HG03575 (cell line): ENCODE results near the gene CORO2B.

Experiments
- ATAC-seq: cut with Tn5 transposase; IDR thresholded peaks from one replicate; pipeline ENCODE4 v1.9.1; 2021; ENCODE audit not compliant: unreplicated experiment, insufficient number of reproducible peaks, low FRiP score; ENCODE audit errors: extremely low read depth

Gene CORO2B

GRCh38 chr15:68654786-68655560 is 76.2 kb downstream of the CORO2B start:
- no peak for ATAC-seq

GRCh38 chr15:68655686-68656437 is 77.1 kb downstream of the CORO2B start:
- no peak for ATAC-seq

GRCh38 chr15:68656438-68656739 is 77.6 kb downstream of the CORO2B start:
- no peak for ATAC-seq

- no peak for ATAC-seq
These were observed 79.4 kb downstream of the CORO2B start for GRCh38 chr15:68658151-68658550.

GRCh38 chr15:68658641-68659358 is 80.0 kb downstream of the CORO2B start:
- no peak for ATAC-seq

- no peak for ATAC-seq
These were observed 84.7 kb downstream of the CORO2B start for GRCh38 chr15:68663526-68663925.

GRCh38 chr15:68666120-68666811 is 87.5 kb downstream of the CORO2B start:
- ATAC-seq = no peak

GRCh38 chr15:68666812-68667450 is 88.1 kb downstream of the CORO2B start:
- ATAC-seq = no peak

GRCh38 chr15:68667800-68668625 is 89.2 kb downstream of the CORO2B start:
- ATAC-seq = no peak

GRCh38 chr15:68668926-68669600 is 90.3 kb downstream of the CORO2B start:
- no peak for ATAC-seq

- ATAC-seq = no peak
These were observed 93.5 kb downstream of the CORO2B start for GRCh38 chr15:68672251-68672650.

- ATAC-seq = no peak
These were observed 94.0 kb downstream of the CORO2B start for GRCh38 chr15:68672781-68673205.

- ATAC-seq = no peak
These were observed 96.2 kb downstream of the CORO2B start for GRCh38 chr15:68674975-68675374.

GRCh38 chr15:68676011-68676605 is 97.3 kb downstream of the CORO2B start:
- no peak for ATAC-seq

GRCh38 chr15:68676926-68677325 is 98.1 kb downstream of the CORO2B start:
- ATAC-seq = no peak

- no peak for ATAC-seq
These were observed 99.2 kb downstream of the CORO2B start for GRCh38 chr15:68677996-68678395.

GRCh38 chr15:68678746-68679145 is 100.0 kb downstream of the CORO2B start:
- no peak for ATAC-seq
